Mesenteric fat pad (tissue), 1 donor: Measurements from ENCODE around the gene TFR2. TPM values are rescaled to one million over a fixed set of nuclear protein-coding genes. Genes with fewer than 3 reads are reported as not detected.

ENCODE experiments used
- DNase-seq: peaks from one replicate; pipeline ENCODE4 v3.0.0-alpha.2; 2020; ENCODE audit warnings: low spot score
- total RNA-seq: library from RNA; stranded (reverse); fragmentation: NEBNext Ultra II Directional; extraction: Animal tissue kit (Norgen Biotek cat#: 25700); gene quantifications from one replicate; pipeline ENCODE4 v1.2.1, GENCODE V29; 2021
- donor health status: DM: yes; HTN: yes; CAD: no.

TFR2 gene
- total RNA-seq, 1 donor from 2014 or later, result 0.29 TPM

DNA sequence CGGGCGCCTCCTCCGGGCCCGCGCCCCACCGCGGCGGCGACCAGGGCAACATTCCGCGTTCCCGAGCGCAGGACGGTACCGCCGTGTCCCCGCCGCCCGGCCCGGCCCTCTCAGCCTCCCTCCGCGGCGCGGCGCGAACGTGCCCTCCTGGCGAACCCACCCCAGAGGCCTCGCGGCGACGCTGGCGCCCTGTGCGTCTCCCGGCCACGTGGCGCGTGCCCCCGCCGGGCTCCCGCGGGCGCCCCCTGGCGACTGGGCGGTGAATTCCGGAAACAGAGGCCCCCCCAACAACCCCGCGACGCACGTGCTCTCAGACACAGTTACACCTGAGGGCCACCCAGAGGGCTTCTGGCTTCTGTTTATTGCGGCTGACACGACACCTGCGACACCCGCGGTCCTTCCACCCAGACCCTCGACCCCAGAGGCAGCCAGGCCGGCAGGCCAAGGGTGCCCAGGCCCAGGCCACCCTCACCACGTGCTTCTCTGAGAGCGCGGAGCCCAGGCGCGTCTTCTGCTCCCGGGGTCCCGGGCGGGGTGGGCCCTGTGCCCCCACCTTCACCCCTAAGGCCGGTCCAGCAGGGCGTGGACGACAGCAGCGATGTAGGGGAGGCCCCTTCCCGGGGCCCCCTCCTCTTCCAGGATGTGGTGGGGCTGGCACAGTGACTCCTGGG is 67.5 kb downstream of the TFR2 start, which contains the start of gene SAP25:
Gene SAP25, minus strand, starts transcription at position 210 of the 671 bp plus-strand sequence. Its CDS starts 158 bp downstream, at position 52.
- DNase-seq, result no peak

DNA sequence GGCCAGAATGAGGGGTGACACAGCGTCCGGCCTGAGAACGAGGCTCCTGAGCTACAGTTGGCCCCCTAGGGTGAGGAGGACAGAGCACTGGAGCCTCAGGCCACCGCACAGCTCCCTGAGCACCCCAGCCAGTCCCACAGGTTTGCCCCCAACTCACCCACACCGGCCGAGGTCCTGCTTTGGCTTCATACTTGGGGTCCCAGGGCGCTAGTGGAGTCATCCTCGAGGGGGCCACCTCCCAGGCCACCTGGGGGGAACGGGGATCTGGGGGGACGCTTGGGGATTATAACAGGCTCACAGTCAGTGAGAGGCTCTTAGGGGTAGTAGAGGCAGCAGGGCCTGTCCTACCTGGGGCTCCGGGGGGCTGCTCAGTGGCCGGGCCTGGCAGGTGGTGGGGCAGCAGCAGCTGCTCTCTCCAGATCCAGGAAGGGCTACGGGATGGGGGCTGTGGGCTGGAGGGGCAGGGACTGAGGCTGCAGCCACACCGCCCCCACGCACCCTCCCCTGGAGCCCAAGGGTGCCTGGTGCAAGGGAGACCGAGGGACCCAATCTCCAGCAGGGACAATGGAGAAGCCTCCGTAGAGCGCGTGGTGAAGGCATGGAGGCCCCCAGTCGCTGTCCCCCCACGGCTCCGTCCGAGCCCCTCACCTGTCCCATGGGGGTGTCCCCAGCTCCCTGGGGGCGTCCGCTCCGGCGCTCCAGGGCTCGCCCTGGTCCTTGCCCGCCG is 68.2 kb downstream of the TFR2 start:
- no peak for DNase-seq

DNA sequence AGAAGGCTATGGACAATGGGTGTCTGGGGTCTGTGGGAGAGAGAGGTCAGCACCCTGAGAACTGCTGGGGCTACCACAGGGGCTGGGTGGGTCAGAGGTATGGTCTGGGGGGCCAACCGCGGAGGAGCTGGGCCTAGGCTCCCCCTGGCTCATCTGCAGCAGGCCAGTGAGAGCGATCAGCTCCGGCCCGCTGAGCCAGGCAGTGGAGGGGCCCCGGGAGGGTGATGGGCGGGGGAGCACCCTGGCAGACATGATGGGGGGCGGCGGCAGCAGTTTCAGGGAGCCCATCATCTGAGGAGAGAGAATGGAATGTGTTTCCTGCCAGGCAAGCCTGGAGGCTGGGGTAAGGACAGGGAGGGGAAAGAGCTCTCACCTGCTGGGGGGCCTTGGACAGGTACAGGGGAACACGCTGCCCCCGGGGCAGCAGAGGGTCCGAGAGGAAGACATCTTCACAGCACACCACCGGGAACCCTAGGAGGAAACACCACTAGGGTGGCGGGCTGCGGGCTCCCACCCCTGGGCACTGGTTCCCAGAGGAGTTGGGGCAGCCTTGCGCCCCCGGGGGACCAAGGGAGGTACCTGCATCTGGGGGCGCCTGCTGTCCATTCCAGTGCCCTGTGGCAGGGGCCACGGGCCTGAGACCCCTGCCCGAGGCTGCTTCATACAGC is 68.9 kb downstream of the TFR2 start:
- DNase-seq, result no peak

DNA sequence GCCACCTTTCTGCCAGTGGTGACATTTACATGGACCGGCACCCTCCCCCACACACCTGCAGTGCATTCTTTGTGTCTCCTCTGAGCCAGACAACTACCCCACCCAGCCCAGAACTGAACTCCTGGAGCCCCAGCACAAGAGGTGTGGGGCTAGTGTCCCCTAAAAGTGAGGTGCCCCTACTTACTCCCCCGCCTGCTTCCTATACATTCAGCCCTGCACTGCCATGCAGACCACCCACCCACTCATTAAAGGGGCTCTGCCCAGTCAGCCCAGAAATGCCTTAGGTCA is 69.6 kb downstream of the TFR2 start:
- DNase-seq, result no peak

DNA sequence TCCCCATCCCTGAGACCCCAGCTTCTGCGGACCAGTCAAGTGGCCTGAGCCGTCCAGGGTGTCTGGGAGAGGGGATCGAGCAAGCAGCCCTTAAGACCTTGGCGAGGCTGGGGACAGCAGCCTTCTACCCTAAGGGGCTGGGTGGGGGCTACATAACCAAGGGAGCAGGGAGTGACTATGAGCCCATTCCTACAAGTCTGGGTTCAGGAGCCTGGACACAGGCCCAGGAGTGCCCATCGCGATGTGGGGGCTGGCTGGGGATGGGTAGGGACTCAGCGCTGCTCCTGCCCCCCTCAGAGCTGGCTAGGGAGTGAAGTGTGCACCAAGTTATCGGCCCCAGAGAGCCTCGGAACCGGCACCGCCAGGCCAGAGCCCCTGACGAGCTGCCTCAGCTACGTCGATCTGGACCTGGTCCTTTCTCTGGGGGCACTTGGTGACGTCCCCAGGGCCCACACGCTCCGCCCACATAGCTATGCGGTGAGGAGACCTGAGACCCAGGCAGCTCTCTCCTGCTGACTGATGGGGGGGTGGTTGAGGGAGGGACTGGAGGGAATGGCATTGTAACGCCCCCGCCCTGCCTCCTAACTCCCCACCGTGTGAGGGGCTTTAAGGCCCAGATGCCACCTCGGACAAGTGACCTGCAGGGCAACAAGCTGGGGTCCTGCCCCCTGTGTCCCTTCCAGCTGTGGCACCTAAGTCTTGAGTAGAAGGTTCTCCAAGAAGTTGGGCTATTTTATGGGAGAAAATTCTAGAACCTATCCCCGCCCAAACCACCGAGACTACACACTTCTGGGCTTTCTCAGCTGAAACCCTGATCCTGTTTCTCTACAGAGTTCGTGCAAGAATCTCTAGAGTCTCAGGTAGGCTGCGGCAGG is 70.2 kb downstream of the TFR2 start:
- no peak for DNase-seq

Other genes starting within 250 kb of the TFR2 start
- gene ZCWPW1, start 212.8 kb downstream of the TFR2 start, total RNA-seq, result 3.2 TPM
- gene MEPCE, start 211.7 kb downstream of the TFR2 start, total RNA-seq, result 25.9 TPM
- 24.8 TPM for gene PPP1R35, start 205.1 kb downstream of the TFR2 start, total RNA-seq
- gene SPACDR, start 177.3 kb downstream of the TFR2 start, total RNA-seq, result 0.96 TPM
- gene TSC22D4, start 162.3 kb downstream of the TFR2 start, total RNA-seq, result 42.4 TPM
- gene NYAP1, start 157.6 kb downstream of the TFR2 start, total RNA-seq, result 1.2 TPM
- gene AGFG2, start 102.3 kb downstream of the TFR2 start, total RNA-seq, result 14.1 TPM
- 2.3 TPM for gene SAP25, start 67.7 kb downstream of the TFR2 start, total RNA-seq
- gene LRCH4, start 55.4 kb downstream of the TFR2 start, total RNA-seq, result 41.8 TPM
- gene FBXO24, start 55.2 kb downstream of the TFR2 start, total RNA-seq, result not detected
- 66.4 TPM for gene PCOLCE, start 39.2 kb downstream of the TFR2 start, total RNA-seq
- 12.9 TPM for gene MOSPD3, start 29.0 kb downstream of the TFR2 start, total RNA-seq
- gene ACTL6B, start 14.9 kb upstream of the TFR2 start, total RNA-seq, result not detected
- 243 TPM for gene GNB2, start 32.2 kb upstream of the TFR2 start, total RNA-seq
- 31.9 TPM for gene GIGYF1, start 52.7 kb upstream of the TFR2 start, total RNA-seq
- 25.9 TPM for gene POP7, start 64.6 kb upstream of the TFR2 start, total RNA-seq
- gene EPO, start 78.9 kb upstream of the TFR2 start, total RNA-seq, result not detected
- gene ZAN, start 92.0 kb upstream of the TFR2 start, total RNA-seq, result not detected
- 45.6 TPM for gene EPHB4, start 186.0 kb upstream of the TFR2 start, total RNA-seq
- gene SLC12A9, start 211.2 kb upstream of the TFR2 start, total RNA-seq, result 21.7 TPM
- gene TRIP6, start 225.8 kb upstream of the TFR2 start, total RNA-seq, result 71.0 TPM
- gene SRRT, start 233.6 kb upstream of the TFR2 start, total RNA-seq, result 135 TPM
- 5.1 TPM for gene UFSP1, start 248.2 kb upstream of the TFR2 start, total RNA-seq